Measurements from ENCODE around the gene TTI1.

Gene TTI1

DNA sequence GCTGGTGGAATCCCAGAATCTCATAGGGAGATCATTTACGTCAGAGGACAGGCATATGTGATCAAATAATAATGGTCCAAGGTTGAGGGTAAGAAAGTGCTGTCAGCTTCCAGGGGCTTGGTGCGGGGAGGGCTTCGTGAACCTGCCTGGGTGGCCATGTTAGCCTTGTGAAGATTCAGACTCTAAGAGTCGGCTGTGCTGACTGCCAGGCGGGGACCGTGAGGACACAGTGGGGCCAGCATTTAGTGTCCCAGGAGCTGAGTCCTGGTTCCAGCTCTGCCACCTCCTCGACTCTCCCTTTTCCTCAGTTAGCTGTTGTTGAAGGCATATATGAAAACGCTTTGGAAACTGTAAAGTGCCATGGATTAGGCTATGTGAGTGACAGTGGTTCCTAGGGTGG lies 96.8 kb downstream of the TTI1 start:
- no peak for DNase-seq (ENCODE audit: low read depth)

- DNase-seq (ENCODE audit: low read depth): no peak
Measured at GRCh38 chr20:37936041-37936440, 97.2 kb downstream of the TTI1 start.

DNA sequence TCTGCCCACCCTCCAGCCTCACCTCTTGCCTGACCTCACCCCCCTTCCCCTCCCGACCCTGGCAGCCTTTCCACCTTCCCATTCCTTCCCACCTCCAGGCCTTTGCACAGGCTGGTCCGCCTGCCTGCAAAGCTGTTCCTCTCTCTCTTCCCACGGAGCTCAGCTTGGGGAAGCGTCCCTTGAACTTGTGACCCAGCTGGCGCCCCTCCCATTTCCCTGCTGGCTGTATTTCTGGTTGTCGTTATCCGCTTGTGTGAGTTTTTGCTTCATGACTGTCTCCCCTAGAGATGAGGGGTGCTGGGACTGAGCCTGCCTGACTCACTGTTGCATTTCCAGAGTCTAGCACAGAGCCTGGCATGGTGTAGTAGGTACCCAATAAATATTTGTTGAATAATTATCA lies 97.8 kb downstream of the TTI1 start:
- DNase-seq (ENCODE audit: low read depth): no peak

GRCh38 chr20:37934634-37935375 lies 98.5 kb downstream of the TTI1 start:
- no peak for DNase-seq (ENCODE audit: low read depth)

DNA sequence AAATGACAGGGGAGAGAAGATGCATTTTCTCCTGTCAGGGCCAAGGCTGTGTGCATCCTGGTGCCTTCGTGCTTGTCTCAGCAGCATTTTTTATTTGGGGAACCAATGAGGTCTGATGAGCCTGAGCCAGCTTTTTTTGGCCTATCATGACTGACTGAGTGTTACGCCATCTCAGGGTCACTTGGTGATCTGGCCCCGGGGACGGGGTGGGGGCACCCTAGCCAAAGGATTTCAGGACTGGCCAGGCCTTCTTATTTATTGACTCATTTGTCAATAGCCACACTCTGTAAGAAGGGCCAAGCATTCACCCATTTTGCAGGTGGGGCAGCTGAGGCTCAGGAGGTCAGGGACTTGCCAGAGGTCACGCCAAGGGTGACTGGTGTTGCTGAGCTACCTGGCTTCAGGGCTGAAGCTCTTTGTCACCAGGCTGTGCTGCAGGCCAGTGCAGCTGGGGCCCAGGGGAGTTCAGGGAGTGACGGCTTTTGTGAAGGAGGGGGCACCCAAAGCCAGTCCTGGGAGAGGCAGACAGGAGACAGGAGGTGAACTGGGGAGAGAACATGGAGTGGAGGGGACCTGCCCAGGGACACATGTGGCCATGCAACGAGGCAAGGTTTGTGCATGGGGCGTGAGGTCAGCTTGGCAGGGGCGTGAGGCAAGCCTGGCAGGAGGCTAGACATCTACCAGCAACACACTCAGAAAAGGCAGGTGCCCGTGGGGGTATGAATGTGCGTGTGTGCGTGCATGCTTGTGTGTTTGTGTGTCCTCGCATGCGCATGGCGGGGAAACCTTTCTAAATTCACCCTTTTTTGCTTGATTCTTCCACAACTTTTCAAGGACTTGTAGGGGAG lies 99.2 kb downstream of the TTI1 start:
- DNase-seq (ENCODE audit: low read depth): no peak

Data from CMK (cell line).